OCI-LY3 (cell line): ENCODE measurements around the gene R3HDM4.

Source experiments
- EZH2phosphoT487 ChIP-seq: fragments of 200-600 bp; shearing (Covaris generic); IDR thresholded peaks from 2 replicates; pipeline ENCODE4 v1.6.1; 2018; ENCODE audit warnings: antibody characterized with exemption, mixed run types, low read depth
- TF ChIP-seq, protein P1 (sequence below): fragments of 200-600, 300-600 bp; sonication (generic); IDR thresholded peaks from 2 replicates; pipeline ENCODE4 v1.5.1; 2014; ENCODE audit warnings: antibody characterized with exemption, low read length, low read depth

GRCh38 chr19:912181-913079, 589 bp downstream of the R3HDM4 start:
- TF ChIP-seq, protein P1, sequence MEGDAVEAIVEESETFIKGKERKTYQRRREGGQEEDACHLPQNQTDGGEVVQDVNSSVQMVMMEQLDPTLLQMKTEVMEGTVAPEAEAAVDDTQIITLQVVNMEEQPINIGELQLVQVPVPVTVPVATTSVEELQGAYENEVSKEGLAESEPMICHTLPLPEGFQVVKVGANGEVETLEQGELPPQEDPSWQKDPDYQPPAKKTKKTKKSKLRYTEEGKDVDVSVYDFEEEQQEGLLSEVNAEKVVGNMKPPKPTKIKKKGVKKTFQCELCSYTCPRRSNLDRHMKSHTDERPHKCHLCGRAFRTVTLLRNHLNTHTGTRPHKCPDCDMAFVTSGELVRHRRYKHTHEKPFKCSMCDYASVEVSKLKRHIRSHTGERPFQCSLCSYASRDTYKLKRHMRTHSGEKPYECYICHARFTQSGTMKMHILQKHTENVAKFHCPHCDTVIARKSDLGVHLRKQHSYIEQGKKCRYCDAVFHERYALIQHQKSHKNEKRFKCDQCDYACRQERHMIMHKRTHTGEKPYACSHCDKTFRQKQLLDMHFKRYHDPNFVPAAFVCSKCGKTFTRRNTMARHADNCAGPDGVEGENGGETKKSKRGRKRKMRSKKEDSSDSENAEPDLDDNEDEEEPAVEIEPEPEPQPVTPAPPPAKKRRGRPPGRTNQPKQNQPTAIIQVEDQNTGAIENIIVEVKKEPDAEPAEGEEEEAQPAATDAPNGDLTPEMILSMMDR: no peak
- no peak for TF ChIP-seq EZH2phosphoT487
